Measurements from ENCODE around the gene RPS16. TPM values are rescaled to one million over a fixed set of nuclear protein-coding genes. Genes with fewer than 3 reads are reported as not detected.

RPS16 gene
- total and polyA plus RNA-seq, 9 of the 15 experiments (the other 6 are each of a cell fraction or from before 2014, with no cell fraction given): 82.6 to 3,671 (median 2,204) TPM

GRCh38 chr19:39412100-39412866, 23.5 kb downstream of the RPS16 start, which contains the start of gene PLEKHG2 (continued):
- TF ChIP-seq ZBTB11 (CRISPR knock-in tag; IDR thresholded peaks at IDR 0.05) (peak in 1 of 3 experiments; percentile 85; a peak in 2 of 6 replicates), ZNF57 (CRISPR knock-in tag; IDR thresholded peaks at IDR 0.05) (no peak), ZNF134 (CRISPR knock-in tag; conservative IDR thresholded peaks at IDR 0.05) (no peak), MECOM (CRISPR knock-in tag; IDR thresholded peaks at IDR 0.05) (0 out of 2 replicates have a peak, but pooled peaks have one; percentile 38), ZBED1 (IDR thresholded peaks at IDR 0.05) (no peak), ZNF644 (tag; IDR thresholded peaks at IDR 0.05; ENCODE audit: low read depth) (peak; percentile 87; the same call in 1 of the 2 replicates), NONO (IDR thresholded peaks at IDR 0.05; ENCODE audit: low read depth in 2 of 2, low read length in 1 of 2) (peak in 1 of 2 experiments; percentile 81; a peak in 2 of 4 replicates), E2F5 (CRISPR knock-in tag; IDR thresholded peaks at IDR 0.05) (no peak; the same call in 1 of the 2 replicates), ZNF77 (CRISPR knock-in tag; IDR thresholded peaks at IDR 0.05) (no peak), ADNP (tag; IDR thresholded peaks at IDR 0.05) (peak; percentile 100), TRIM24 (IDR thresholded peaks at IDR 0.05) (peak in 1 of 2 experiments; percentile 75; a peak in 3 of 4 replicates), STAT5A (IDR thresholded peaks at IDR 0.05; ENCODE audit: borderline replicate concordance, low read length) (no peak; the same call in 1 of the 2 replicates), POLR2A (conservative IDR thresholded peaks at IDR 0.05) (peak; percentile 81), GTF2E2 (tag; IDR thresholded peaks at IDR 0.05) (no peak; the same call in none of the 2 replicates), ZNF184 (CRISPR knock-in tag; IDR thresholded peaks at IDR 0.05) (no peak), LEF1 (IDR thresholded peaks at IDR 0.05) (peak; percentile 19; the same call in 1 of the 2 replicates), ZNF444 (CRISPR knock-in tag; IDR thresholded peaks at IDR 0.05) (0 out of 2 replicates have a peak, but pooled peaks have one; percentile 44), CSDE1 (IDR thresholded peaks at IDR 0.05) (no peak; a peak in 1 of 4 replicates), BCOR (IDR thresholded peaks at IDR 0.05) (peak; percentile 88), TEAD1 (CRISPR knock-in tag; IDR thresholded peaks at IDR 0.05) (peak; percentile 5 to 83; a peak in 2 of 4 replicates), FOXP1 (CRISPR knock-in tag; IDR thresholded peaks at IDR 0.05) (0 out of 2 replicates have a peak, but pooled peaks have one; percentile 40), GABPB1 (CRISPR knock-in tag; IDR thresholded peaks at IDR 0.05) (peak; percentile 82), JUNB (CRISPR knock-in tag; conservative IDR thresholded peaks at IDR 0.05) (no peak), CBFB (CRISPR knock-in tag; IDR thresholded peaks at IDR 0.05) (no peak), EGR1 (conservative IDR thresholded peaks at IDR 0.05) (peak; percentile 79), ETV6 (IDR thresholded peaks at IDR 0.05; ENCODE audit: borderline replicate concordance in 1 of 2, low read depth in 2 of 2, low read length in 1 of 2) (no peak; a peak in 1 of 4 replicates), ETV6 (CRISPR knock-in tag; IDR thresholded peaks at IDR 0.05; ENCODE audit: borderline replicate concordance) (no peak)

Measured in K562 (cell line).